Activated CD4-positive, alpha-beta T cell treated with anti-CD3 and anti-CD28 coated beads, Interleukin-2, amount 50 U/mL, for 24 hours (primary cell): Measurements from ENCODE around the gene RAB37.

Experiments used
- DNase-seq, 2 donors: peaks; one replicate each; pipeline ENCODE4 v3.0.0-alpha.2; 2020; ENCODE audit warnings: low read depth in 1 of 2, low spot score in 1 of 2

RAB37 gene

DNA sequence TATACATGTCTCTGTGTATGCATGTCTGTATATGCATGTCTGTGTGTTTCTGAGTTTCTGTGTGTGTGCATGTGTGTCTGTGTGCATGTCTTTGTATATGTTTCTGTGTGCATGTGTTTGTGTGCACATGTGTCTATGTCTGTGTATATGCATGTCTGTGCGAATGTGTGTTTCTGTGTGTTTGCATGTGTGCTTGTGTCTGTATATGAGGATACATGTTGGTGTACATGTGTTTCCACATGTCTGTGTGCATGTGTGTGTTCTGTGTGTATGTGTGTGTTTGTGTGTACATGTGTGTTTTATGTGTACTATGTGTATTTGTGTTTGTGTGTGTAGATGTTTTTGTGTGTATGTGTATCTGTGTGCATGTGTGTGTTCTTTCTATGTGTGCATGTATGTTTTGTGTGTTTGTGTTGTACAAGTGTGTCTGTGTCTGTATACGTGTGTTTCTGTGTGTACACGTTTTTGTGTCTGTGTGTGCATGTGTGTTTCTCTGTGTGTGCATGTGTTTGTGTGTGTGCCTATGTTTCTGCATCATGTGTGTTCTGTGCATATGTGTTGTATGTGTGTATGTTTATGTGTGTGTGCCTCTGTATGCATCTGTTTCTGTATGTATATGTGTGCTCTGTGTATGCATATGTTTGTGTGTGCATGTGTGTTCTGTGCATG lies 8.9 kb upstream of the RAB37 start:
- no peak for DNase-seq

DNA sequence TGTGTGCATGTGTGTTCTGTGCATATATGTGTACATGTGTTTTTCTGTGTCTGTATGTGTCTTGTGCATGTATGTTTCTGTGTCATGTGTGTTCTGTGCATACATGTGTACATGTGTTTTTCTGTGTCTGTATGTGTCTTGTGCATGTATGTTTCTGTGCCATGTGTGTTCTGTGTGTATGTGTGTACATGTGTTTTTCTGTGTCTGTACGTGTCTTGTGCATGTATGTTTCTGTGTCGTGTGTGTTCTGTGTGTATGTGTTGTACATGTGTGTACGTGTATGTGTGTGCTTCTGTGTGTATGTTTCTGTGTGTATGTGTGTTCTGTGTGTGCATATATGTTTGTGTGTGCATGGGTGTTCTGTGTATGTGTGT lies 8.4 kb upstream of the RAB37 start:
- no peak for DNase-seq

DNA sequence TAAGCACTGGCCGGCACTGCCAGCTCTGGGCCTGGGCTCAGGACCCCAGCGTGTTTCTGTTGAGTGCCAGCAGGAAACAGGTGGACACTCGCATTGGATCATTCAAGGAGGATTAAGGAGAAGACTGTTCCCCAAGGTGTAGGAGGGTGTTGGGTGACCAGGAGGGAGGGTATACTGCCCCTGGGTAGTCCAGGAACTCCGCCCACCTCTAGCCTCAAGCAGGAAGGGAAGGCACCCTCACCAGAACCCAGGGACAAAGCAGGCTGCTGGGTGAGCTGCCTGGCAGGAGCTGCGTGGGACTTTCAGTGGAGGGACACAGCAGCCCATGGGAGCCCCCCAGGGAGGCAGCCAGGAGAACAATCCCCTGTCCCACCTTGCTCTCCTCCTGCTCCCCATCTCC lies 7.7 kb upstream of the RAB37 start:
- DNase-seq = no peak

GRCh38 chr17:74729866-74730265 lies 7.2 kb upstream of the RAB37 start:
- DNase-seq = no peak

GRCh38 chr17:74730491-74731346 lies 6.3 kb upstream of the RAB37 start:
- DNase-seq = no peak

- DNase-seq = no peak
Measured at GRCh38 chr17:74731347-74731605, 5.8 kb upstream of the RAB37 start.

DNA sequence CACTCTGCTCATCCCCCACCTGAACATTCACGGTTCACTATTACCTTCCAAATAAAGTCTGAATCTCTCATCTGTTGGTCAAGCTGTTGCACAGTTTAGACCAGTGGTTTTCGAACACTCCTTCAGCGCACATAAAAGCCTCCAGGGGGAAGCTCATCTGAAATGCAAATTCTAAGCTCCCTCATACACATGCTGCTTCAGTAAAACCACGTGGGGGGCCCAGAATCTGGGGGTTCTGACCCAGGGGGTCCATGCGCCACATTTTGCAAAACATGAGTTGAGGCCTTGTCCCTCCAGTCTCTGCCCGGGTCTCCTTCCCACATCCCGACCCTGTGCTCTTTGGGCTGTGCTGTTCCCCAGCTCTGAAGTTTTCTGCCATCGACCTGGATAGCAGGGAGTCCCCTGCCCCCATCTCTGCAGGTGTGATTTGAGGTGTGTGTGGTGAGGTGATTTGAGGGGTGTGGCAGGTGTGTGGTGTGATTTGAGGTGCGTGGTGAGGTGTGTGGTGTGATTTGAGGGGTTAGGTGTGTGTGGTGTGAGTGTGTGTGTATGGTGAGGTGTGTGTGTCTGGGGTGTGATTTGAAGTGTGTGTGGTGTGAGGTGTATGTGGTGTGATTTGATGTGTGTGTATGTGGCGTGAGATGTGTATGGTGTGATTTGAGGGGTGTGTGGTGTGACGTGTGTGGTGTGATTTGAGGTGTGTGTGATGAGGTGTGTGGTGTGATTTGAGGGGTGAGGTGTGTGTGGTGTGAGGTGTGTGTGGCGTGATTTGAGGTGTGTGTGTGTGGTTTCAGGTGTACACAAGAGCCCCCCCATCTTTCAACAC lies 4.8 kb upstream of the RAB37 start:
- no peak for DNase-seq

- DNase-seq = no peak
Measured at GRCh38 chr17:74733365-74734122, 3.5 kb upstream of the RAB37 start.

DNA sequence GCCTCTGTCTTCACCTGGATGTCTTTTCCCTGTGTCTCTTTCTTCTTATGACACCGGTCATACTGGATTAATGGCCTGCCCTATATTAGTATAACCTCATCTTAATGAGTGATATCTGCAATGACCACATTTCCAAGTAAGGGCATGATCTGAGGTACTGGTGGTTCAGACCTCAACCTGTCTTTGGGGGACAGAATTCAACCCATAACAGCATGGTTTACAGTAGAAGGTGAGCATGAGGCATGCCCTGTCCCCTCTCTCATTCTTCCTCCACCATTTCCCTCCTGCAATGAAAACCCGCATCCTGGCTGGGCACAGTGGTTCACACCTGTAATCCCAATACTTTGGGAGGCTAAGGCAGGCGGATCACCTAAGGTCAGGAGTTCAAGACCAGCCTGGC lies 2.8 kb upstream of the RAB37 start:
- no peak for DNase-seq

DNA sequence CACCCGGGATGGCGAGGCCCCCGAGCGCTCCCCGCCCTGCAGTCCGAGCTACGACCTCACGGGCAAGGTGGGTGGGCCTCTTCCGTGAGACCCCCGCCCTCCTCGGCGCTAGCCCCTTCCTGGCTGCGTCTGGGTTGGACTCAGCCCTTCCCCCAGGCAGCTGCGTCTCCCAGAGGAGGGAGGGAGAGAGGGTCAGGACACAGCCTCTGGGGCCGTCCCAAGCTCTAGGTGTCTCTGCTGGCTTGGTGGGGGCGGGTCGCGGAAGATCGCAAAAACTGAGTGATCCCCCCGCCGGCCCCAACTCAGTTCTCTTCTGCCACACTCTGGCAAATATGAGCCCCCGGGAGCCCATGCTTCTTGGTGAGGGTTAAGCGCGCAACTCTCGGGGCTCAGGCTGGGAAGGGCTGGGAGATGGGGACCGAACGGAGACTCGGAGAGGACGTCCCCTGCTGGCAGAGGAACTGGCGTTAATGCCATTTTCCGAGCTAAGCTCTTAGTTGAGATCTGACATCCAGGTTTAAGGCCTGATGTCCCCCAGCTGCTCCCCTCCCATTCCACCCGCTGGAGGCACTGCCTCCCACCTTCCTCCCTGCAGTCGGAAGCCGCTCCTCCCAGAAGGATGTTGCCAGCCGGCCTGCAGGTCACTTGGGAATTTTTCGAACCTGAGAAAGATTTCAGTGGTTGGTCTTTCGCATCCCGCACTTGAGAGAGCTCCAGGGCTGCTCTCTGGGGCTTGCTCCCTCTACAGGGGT lies 419 bp downstream of the RAB37 start:
- DNase-seq = no peak

DNA sequence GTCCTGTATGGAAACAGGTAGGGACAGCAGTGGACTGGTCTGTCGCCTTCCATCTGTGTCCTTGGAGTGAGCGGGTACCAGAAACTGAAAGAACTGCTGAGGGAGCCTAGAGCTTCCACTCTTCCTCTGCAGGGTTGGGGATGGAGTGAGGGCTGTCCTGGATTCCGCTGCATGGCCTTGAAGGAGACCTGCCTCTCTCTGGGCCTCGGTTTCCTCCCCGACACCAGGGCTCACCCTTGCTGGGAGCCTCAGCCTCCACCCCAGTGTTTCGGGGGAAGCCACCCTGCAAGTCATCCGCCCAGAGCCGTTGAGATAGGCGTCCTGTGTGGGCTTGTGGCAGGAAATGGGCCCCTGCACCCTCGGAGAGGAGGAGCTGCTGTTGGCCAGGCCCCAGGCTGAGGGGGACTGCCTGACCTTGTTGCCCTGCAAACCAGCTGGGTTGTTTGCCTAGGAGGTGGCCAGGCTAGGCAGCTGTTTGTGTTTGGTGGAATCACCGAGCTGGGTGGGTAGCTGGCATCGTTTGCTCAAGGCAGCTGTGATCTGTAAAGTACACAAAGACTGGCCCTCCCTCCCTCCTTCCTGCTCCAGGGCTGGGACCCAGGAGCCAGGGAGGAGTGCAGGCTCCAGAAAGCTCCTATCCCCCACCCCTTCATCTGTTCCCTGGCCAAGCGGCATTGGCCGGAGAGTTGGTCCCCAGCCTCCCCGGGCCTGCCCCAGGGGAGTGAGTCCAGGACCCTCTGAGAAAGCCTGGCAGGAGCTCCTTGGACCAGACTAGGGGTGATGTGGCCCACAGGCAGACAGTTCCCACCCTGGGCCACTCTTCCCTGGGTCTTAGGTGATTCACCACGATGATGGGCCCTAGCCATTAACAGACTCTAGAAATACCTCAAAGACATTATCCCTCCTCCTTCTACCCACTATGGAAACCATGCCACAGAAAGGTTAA lies 1.3 kb downstream of the RAB37 start:
- no peak for DNase-seq

DNA sequence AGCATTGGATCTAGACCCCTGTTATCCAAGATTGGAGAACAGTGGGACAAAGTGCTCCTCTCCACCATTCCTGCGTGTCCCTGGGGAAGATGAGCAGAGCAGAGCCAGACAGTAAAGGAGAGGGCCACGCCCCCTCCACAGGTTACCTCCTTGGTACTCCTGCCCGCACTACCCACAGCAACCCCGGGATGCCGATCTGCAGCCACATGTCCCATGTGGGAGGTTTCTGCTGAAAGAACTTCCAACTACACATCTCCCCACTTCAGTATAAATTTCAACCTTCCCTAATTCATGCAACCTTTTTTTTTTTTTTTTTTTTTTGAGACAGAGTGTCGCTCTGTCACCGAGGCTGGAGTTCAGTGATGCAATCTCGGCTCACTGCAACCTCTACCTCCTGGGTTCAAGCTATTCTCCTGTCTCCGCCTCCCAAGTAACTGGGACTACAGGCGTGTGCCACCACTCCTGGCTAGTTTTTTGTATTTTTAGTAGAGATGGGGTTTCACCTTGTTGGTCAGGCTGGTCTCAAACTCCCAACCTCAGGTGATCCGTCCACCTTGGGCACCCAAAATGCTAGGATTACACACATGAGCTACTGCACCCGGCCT lies 2.3 kb downstream of the RAB37 start:
- DNase-seq = no peak

- DNase-seq = no peak
Measured at GRCh38 chr17:74740173-74740572, 3.1 kb downstream of the RAB37 start.

DNA sequence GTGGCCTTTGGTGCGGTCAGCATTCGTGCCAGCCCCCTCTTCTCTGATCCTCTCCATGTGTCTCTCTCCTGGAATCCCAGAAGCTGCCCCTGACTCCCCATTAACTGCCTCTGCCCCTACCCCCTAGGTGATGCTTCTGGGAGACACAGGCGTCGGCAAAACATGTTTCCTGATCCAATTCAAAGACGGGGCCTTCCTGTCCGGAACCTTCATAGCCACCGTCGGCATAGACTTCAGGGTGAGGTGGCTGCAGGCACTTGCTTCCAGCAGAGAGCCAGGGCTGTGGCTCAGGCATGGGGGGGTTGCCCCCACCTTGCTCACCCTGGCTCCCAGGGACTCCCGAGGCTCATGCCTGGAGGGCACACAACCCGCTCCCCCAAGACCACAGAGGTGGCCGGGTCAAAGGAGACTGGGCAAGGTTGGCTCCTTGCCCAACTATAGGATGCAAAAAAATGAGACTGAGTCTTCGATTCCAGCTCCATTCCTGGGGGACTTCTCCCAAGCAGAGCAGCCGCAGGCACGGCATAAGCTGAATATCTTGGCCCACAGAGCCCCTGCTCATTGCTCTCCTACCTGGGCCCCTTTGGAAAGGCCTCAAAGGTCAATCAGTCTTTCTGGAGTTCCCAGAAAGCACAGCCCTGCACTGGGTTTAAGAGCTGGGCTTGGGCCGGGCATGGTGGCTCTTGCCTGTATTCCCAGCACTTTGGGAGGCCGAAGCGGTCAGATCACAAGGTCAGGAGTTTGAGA lies 3.8 kb downstream of the RAB37 start:
- no peak for DNase-seq

- DNase-seq = no peak
Measured at GRCh38 chr17:74742153-74742515, 5.1 kb downstream of the RAB37 start.

DNA sequence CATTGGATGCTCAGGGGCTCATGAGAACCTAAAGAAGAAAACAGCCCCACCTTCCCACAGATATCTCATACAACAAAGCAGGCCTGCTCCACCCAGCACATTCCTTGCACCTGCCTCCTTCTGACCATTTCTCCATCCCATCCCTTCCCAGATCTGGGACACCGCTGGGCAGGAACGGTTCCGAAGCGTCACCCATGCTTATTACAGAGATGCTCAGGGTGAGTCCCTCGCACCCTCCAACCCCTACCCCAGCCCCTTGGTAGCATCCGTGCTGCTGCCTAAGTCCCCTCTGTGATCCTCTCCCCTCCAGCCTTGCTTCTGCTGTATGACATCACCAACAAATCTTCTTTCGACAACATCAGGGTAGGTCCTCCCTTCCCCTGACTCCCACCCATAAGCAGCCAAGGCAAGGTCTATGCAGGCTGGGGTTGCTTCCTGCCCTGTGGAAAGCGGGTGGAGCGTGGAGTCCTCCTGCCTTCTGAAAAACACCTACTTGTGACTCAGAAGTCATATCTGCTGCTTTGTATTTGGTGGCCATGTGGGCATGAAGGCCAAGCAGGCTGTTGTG lies 6.0 kb downstream of the RAB37 start:
- DNase-seq = no peak

DNA sequence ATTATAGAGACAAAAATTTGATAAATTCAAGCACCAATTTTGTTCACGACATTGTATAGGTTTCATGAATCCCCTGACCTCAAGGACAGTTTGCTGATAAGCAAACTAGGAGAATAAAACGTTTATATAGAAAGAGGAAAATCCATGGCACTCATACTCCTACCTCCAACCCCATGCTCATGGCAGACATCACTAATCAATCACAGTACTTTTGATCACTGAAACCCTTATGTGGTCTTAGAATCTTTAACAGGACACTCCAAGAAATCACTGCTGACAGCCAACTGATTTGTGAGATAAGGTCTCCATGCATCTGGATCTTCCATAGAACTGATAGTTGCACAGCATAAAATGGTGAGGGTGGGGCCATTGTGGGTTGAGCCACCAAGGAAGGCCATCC lies 6.7 kb downstream of the RAB37 start:
- no peak for DNase-seq

DNA sequence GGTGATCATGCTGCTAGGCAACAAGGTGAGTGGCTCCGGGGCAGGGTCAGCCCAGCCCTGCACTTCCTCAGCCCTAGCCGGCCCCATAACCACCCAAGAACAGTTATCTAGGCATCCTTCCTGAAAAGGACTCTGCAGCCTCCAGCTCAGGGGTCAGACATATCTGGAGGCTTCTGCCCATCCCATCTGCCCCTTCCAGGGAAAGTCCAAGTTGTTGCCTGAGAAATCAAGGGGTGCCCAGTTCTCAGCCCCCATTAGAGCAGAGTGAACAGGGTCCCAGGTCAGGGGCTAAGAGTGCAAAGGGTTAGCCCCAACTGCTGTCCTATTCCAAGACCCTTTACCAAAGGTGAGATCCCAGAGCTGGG lies 7.3 kb downstream of the RAB37 start:
- DNase-seq = no peak
